GM21723 (cell line): ENCODE results near the gene CLEC4G.
"Not testable (repeated sequence)": the region's sequence is repeated elsewhere in the genome, so short reads cannot be mapped to it uniquely, and the experiment has no call there.

Experiments
- ATAC-seq: cut with Tn5 transposase; IDR thresholded peaks from one replicate; pipeline ENCODE4 v1.9.1; 2021; ENCODE audit warnings: mild to moderate bottlenecking, moderate library complexity; ENCODE audit not compliant: unreplicated experiment

Gene CLEC4G

GRCh38 chr19:7732045-7732444, at the start of gene CLEC4G:
Gene CLEC4G (minus strand): TSS chr19:7732110. CDS start chr19:7732102, 8 bp downstream.
- ATAC-seq = no peak

GRCh38 chr19:7781157-7781556, 49.2 kb upstream of the CLEC4G start:
- no peak for ATAC-seq

- ATAC-seq = no peak
Observed at GRCh38 chr19:7779631-7780486, 47.9 kb upstream of the CLEC4G start.

GRCh38 chr19:7778081-7778480, 46.2 kb upstream of the CLEC4G start:
- no peak for ATAC-seq

- no peak for ATAC-seq
Observed at GRCh38 chr19:7775761-7776160, 43.9 kb upstream of the CLEC4G start.

- ATAC-seq = no peak
Observed at GRCh38 chr19:7773841-7774240, 41.9 kb upstream of the CLEC4G start.

- ATAC-seq = no peak
Observed at GRCh38 chr19:7772752-7773291, 40.9 kb upstream of the CLEC4G start.

- no peak for ATAC-seq
Observed at GRCh38 chr19:7771072-7771471, 39.2 kb upstream of the CLEC4G start.

- ATAC-seq = no peak
Observed at GRCh38 chr19:7769171-7769570, 37.3 kb upstream of the CLEC4G start.

- no peak for ATAC-seq
Observed at GRCh38 chr19:7767487-7767886, 35.6 kb upstream of the CLEC4G start.

GRCh38 chr19:7766535-7766934, 34.6 kb upstream of the CLEC4G start:
- ATAC-seq = no peak

- not testable (repeated sequence) for ATAC-seq
Observed at GRCh38 chr19:7765043-7765442, 33.1 kb upstream of the CLEC4G start.

GRCh38 chr19:7764157-7764556, 32.2 kb upstream of the CLEC4G start:
- ATAC-seq = not testable (repeated sequence)

GRCh38 chr19:7763696-7764095, 31.8 kb upstream of the CLEC4G start:
- ATAC-seq = no peak

GRCh38 chr19:7762719-7763293, 30.9 kb upstream of the CLEC4G start, which contains the start of gene CLEC4M:
Gene CLEC4M (plus strand): TSS chr19:7763243. CDS start chr19:7763267, 24 bp downstream.
- no peak for ATAC-seq

- ATAC-seq = no peak
Observed at GRCh38 chr19:7759156-7759555, 27.2 kb upstream of the CLEC4G start.

- no peak for ATAC-seq
Observed at GRCh38 chr19:7757358-7757757, 25.4 kb upstream of the CLEC4G start.

- no peak for ATAC-seq
Observed at GRCh38 chr19:7756258-7756657, 24.3 kb upstream of the CLEC4G start.

- no peak for ATAC-seq
Observed at GRCh38 chr19:7751157-7751783, 19.4 kb upstream of the CLEC4G start.

- ATAC-seq = no peak
Observed at GRCh38 chr19:7748756-7749155, 16.8 kb upstream of the CLEC4G start.

GRCh38 chr19:7748171-7748570, 16.3 kb upstream of the CLEC4G start:
- no peak for ATAC-seq
